Measurements from ENCODE around the gene SORCS1. TPM values are rescaled to one million over a fixed set of nuclear protein-coding genes. Genes with fewer than 3 reads are reported as not detected.

SORCS1 gene
- total RNA-seq, 1 experiment from 2014 or later, result not detected

- Histone ChIP-seq H3K36me3 (ENCODE audit: low read depth) (no peaks in the 10 kb centered on the region), H3K79me2 (ENCODE audit: low read depth) (no peaks in the 10 kb centered on the region), H3K9me3 (ENCODE audit: insufficient read depth, low read depth) (no peaks in the 10 kb centered on the region), H3K27me3 (ENCODE audit: insufficient read depth, low read depth) (no peaks in the 10 kb centered on the region), H3K27ac (no peak overlapping the region), H2AFZ (no peak overlapping the region), H3K4me2 (no peak overlapping the region), H3K9me2 (ENCODE audit: insufficient read depth) (no peaks in the 10 kb centered on the region), H3K4me1 (replicated peaks; ENCODE audit: insufficient read depth) (no peaks in the 10 kb centered on the region), H4K20me1 (ENCODE audit: insufficient read depth) (no peaks in the 10 kb centered on the region), H3F3A (ENCODE audit: insufficient read depth, low read depth) (no peaks in the 10 kb centered on the region), H3K4me3 (no peak overlapping the region)
- ChIA-PET POLR2A (ENCODE audit: unreplicated experiment) (no interaction called here), CTCF (no interaction called here)
- no peak for DNase-seq
- TF ChIP-seq EZH2 (IDR thresholded peaks at IDR 0.05; ENCODE audit: low read depth), result no peak
- TF ChIP-seq CTCF (conservative IDR thresholded peaks at IDR 0.05), result no peak
- intact Hi-C loops (cut with micrococcal nuclease; ENCODE audit: unreplicated experiment), result no loop called here
- BruUV-seq (replicated peaks), result no TSS peak
Measured at GRCh38 chr10:106898446-106898845, 266.1 kb downstream of the SORCS1 start.

GRCh38 chr10:106897719-106898118 lies 266.8 kb downstream of the SORCS1 start:
- H3K27ac ChIP-seq, result no peak overlapping the region
- no peak for DNase-seq
- no peaks in the 10 kb centered on the region for H3K9me2 ChIP-seq (ENCODE audit: insufficient read depth)
- no peak overlapping the region for H2AFZ ChIP-seq
- BruUV-seq (replicated peaks), result no TSS peak
- ChIA-PET CTCF (no interaction called here), POLR2A (ENCODE audit: unreplicated experiment) (no interaction called here)
- H3K36me3 ChIP-seq (ENCODE audit: low read depth), result no peaks in the 10 kb centered on the region
- no peaks in the 10 kb centered on the region for H3K27me3 ChIP-seq (ENCODE audit: insufficient read depth, low read depth)
- no peaks in the 10 kb centered on the region for H3K9me3 ChIP-seq (ENCODE audit: insufficient read depth, low read depth)
- H3K4me2 ChIP-seq, result no peak overlapping the region
- H3F3A ChIP-seq (ENCODE audit: insufficient read depth, low read depth), result no peaks in the 10 kb centered on the region
- H4K20me1 ChIP-seq (ENCODE audit: insufficient read depth), result no peaks in the 10 kb centered on the region
- no peaks in the 10 kb centered on the region for H3K79me2 ChIP-seq (ENCODE audit: low read depth)
- no peak for TF ChIP-seq EZH2 (IDR thresholded peaks at IDR 0.05; ENCODE audit: low read depth)
- no peak for TF ChIP-seq CTCF (conservative IDR thresholded peaks at IDR 0.05)
- no peak overlapping the region for H3K4me3 ChIP-seq
- no peaks in the 10 kb centered on the region for H3K4me1 ChIP-seq (replicated peaks; ENCODE audit: insufficient read depth)
- intact Hi-C loops (cut with micrococcal nuclease; ENCODE audit: unreplicated experiment), result no loop called here

- ChIA-PET CTCF (no interaction called here), POLR2A (ENCODE audit: unreplicated experiment) (no interaction called here)
- no peaks in the 10 kb centered on the region for H3F3A ChIP-seq (ENCODE audit: insufficient read depth, low read depth)
- H3K9me3 ChIP-seq (ENCODE audit: insufficient read depth, low read depth), result no peaks in the 10 kb centered on the region
- no peaks in the 10 kb centered on the region for H3K4me1 ChIP-seq (replicated peaks; ENCODE audit: insufficient read depth)
- intact Hi-C loops (cut with micrococcal nuclease; ENCODE audit: unreplicated experiment), result no loop called here
- no peaks in the 10 kb centered on the region for H4K20me1 ChIP-seq (ENCODE audit: insufficient read depth)
- no peak for DNase-seq
- H3K27me3 ChIP-seq (ENCODE audit: insufficient read depth, low read depth), result no peaks in the 10 kb centered on the region
- no peak overlapping the region for H3K4me2 ChIP-seq
- no peaks in the 10 kb centered on the region for H3K79me2 ChIP-seq (ENCODE audit: low read depth)
- TF ChIP-seq EZH2 (IDR thresholded peaks at IDR 0.05; ENCODE audit: low read depth) (no peak), CTCF (conservative IDR thresholded peaks at IDR 0.05) (no peak)
- H2AFZ ChIP-seq, result no peak overlapping the region
- H3K9me2 ChIP-seq (ENCODE audit: insufficient read depth), result no peaks in the 10 kb centered on the region
- no peak overlapping the region for H3K4me3 ChIP-seq
- no peaks in the 10 kb centered on the region for H3K36me3 ChIP-seq (ENCODE audit: low read depth)
- H3K27ac ChIP-seq, result no peak overlapping the region
- no TSS peak for BruUV-seq (replicated peaks)
Measured at GRCh38 chr10:106894692-106895091, 269.8 kb downstream of the SORCS1 start.

All from PC-9 (cell line).